Hematopoietic multipotent progenitor cell treated with erythropoietin and hydrocortisone succinate and interleukin-3 and kit ligand, for 4 days (in vitro differentiated cells): Measurements from ENCODE around the gene RAMP3.

Experiments used
- DNase-seq: peaks from one replicate; pipeline ENCODE4 v3.0.0-alpha.2; 2015

RAMP3 gene

DNA sequence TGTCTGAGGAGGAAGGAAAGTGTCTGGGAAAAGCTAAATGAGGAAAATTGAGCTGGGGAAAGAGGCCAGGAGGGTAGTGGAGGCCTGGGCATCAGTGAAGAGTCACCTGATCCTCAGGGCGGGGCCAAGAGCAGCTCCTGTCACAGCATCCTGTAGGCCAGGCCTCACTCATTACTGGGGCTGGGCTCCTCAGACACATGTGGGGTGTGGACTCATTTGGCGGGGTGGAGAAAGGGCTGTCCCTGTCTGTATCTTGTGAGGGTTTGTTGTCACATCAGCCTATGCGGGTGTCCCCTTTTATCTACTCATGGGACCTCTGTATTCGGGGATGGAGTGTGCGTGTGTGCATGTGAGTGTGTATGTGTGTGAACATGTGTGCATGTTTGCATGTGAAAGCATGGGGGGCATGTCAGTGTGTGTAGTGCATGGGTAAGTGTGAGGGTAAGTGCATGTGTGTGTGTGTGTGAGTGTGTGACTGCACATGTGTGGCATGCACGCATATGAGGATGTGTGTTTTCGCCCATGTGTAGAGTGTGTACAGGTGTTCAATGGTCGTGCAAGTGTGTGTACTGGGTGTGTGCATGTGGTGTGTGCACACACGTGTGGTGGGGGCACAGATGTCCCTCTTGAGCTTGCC, 67.8 kb downstream of the RAMP3 start:
- peak; percentile 41 for DNase-seq

DNA sequence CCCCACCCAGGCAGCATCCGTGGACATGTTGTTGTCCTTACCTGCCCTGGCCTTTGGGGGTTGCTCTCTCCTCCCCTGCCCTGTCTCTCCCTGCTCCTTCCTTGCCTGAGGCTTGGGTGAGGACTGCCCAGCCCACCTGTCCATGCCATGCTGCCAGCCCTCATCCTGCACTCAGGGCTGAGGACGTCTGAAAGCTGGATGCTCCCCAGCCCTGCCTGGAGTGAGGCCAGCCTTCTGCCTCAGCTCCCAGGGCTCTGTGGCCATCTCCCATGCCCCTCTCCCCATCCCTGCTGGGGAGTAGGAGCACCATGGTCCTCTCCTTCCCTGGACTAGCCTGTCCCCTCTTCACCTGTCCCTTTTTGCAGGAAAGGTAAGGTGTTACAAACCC, 68.4 kb downstream of the RAMP3 start:
- DNase-seq = no peak

GRCh38 chr7:45229156-45229920, 71.7 kb downstream of the RAMP3 start:
- peak; percentile 92 for DNase-seq

DNA sequence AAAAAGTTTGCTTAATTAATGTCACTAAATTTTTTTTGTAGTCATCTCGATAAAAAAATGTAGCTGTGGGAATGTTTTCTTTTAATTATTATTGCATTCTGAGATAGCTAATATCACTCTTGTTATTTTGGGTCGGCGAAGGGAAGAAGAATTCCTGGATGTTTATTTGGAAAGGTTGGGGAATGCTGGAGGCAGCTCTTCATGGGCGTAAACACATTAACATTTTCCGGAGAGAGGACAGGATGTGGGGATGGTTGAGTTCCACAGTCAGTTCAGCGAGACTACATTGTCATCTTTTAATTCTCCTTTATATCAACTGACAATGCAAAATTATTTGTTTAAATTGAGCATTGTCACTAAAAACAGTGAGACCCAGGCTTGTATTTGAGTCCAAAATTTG, 72.5 kb downstream of the RAMP3 start:
- DNase-seq = no peak

- DNase-seq = no peak
These were observed 73.1 kb downstream of the RAMP3 start for GRCh38 chr7:45230611-45231165.

DNA sequence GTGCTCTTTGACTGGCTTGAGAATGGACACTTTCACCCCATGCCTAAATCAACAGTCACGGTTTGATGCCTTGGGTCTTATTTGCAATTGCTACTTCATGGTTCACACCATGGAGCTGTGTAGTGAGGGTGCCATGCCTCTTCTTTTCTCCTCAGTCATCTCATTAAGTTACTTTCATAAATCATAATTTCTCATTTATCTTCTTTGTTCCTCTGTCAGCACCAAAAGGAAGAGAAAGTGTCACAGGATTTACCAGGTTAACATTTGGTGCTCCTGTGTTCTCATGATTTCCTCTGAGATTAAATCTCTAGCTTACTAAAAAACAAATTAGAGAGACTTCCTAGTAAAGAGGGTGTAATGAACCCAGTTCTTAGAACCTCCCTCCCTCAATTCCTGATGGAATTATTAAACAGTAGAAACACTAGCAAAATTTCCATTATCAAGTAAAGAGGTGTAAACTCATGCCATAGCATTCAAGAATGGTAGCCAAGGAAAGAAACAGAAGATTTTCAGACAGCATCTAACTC, 75.7 kb downstream of the RAMP3 start:
- DNase-seq = no peak
